ENCODE measurements around the gene KCTD1.
A peak's percentile ranks its signal among the peaks of the same experiment; 100 is the strongest.

KCTD1 gene

GRCh38 chr18:26459340-26459739, 89.0 kb downstream of the KCTD1 start:
- no peak overlapping the region for H3K4me3 ChIP-seq (ENCODE audit: low read length)
- no peak for TF ChIP-seq CTCF (conservative IDR thresholded peaks at IDR 0.05; ENCODE audit: low read length)

GRCh38 chr18:26458526-26459232, 89.7 kb downstream of the KCTD1 start:
- DNase-seq (ENCODE audit: low read depth) = peak; percentile 66
- H3K4me3 ChIP-seq (ENCODE audit: low read length) = no peak overlapping the region
- TF ChIP-seq CTCF (conservative IDR thresholded peaks at IDR 0.05; ENCODE audit: low read length) = no peak

More at GRCh38 chr18:26459340-26459739, 89.0 kb downstream of the KCTD1 start:
- no peak for DNase-seq (ENCODE audit: low read depth)

- TF ChIP-seq CTCF (conservative IDR thresholded peaks at IDR 0.05; ENCODE audit: low read length) = no peak
- H3K4me3 ChIP-seq (ENCODE audit: low read length) = no peak overlapping the region
- DNase-seq (ENCODE audit: low read depth) = no peak
These were observed 90.6 kb downstream of the KCTD1 start for GRCh38 chr18:26457611-26458353.

- no peak for TF ChIP-seq CTCF (conservative IDR thresholded peaks at IDR 0.05; ENCODE audit: low read length)
- DNase-seq (ENCODE audit: low read depth) = no peak
- H3K4me3 ChIP-seq (ENCODE audit: low read length) = no peak overlapping the region
These were observed 91.2 kb downstream of the KCTD1 start for GRCh38 chr18:26457195-26457594.

- TF ChIP-seq CTCF (conservative IDR thresholded peaks at IDR 0.05; ENCODE audit: low read length) = no peak
- H3K4me3 ChIP-seq (ENCODE audit: low read length) = no peak overlapping the region
These were observed 92.3 kb downstream of the KCTD1 start for GRCh38 chr18:26456070-26456491.

GRCh38 chr18:26455639-26456038, 92.7 kb downstream of the KCTD1 start:
- TF ChIP-seq CTCF (conservative IDR thresholded peaks at IDR 0.05; ENCODE audit: low read length) = no peak
- no peak for DNase-seq (ENCODE audit: low read depth)
- no peak overlapping the region for H3K4me3 ChIP-seq (ENCODE audit: low read length)

More at GRCh38 chr18:26456070-26456491, 92.3 kb downstream of the KCTD1 start:
- DNase-seq (ENCODE audit: low read depth) = no peak

- H3K4me3 ChIP-seq (ENCODE audit: low read length) = no peak overlapping the region
- no peak for DNase-seq (ENCODE audit: low read depth)
- TF ChIP-seq CTCF (conservative IDR thresholded peaks at IDR 0.05; ENCODE audit: low read length) = no peak
These were observed 93.7 kb downstream of the KCTD1 start for GRCh38 chr18:26454616-26455015.
